Neural cell (in vitro differentiated cells): ENCODE results near the gene ZNF587B. TPM values are rescaled to one million over a fixed set of nuclear protein-coding genes. Genes with fewer than 3 reads are reported as not detected.
A peak's percentile ranks its signal among the peaks of the same experiment; 100 is the strongest.

Experiments
- H2AFZ ChIP-seq: fragments of 200-600, 300-800 bp; sonication (generic), shearing (Covaris generic); 2 replicates; pipeline ENCODE4 v1.6.0; 2014; ENCODE audit warnings: low read depth, mild to moderate bottlenecking, antibody characterized with exemption, low read length, moderate library complexity
- H3F3A ChIP-seq: fragments of 200-600 bp; shearing (Covaris generic); 2 replicates; pipeline ENCODE4 v1.6.1; 2016; ENCODE audit warnings: mild to moderate bottlenecking, moderate library complexity, mixed read lengths, antibody characterized with exemption, low read length; ENCODE audit not compliant: insufficient read depth, poor library complexity, severe bottlenecking
- H3K27ac ChIP-seq: fragments of 200-600, 300-800 bp; sonication (generic), shearing (Covaris generic); 2 replicates; pipeline ENCODE4 v1.5.1; 2014; ENCODE audit warnings: mild to moderate bottlenecking, low read length, moderate library complexity
- H3K27me3 ChIP-seq: fragments of 300-800, 200-600 bp; sonication (generic), shearing (Covaris generic); 2 replicates; pipeline ENCODE4 v1.6.0; 2014; ENCODE audit warnings: mild to moderate bottlenecking, low read depth, low read length, moderate library complexity; ENCODE audit not compliant: insufficient read depth
- H3K36me3 ChIP-seq: fragments of 300-800, 200-600 bp; sonication (generic), shearing (Covaris generic); 2 replicates; pipeline ENCODE4 v1.5.1; 2014; ENCODE audit warnings: mild to moderate bottlenecking, antibody characterized with exemption, low read length, moderate library complexity; ENCODE audit not compliant: insufficient read depth
- H3K4me2 ChIP-seq: fragments of 300-800, 200-600 bp; sonication (generic), shearing (Covaris generic); 2 replicates; pipeline ENCODE4 v1.6.0; 2014; ENCODE audit warnings: mild to moderate bottlenecking, low read length
- H3K4me3 ChIP-seq: fragments of 300-800, 200-600 bp; sonication (generic), shearing (Covaris generic); 2 replicates; pipeline ENCODE4 v1.5.1; 2014; ENCODE audit warnings: mild to moderate bottlenecking, low read length, moderate library complexity
- H3K79me2 ChIP-seq: fragments of 200-600 bp; shearing (Covaris generic); replicated peaks from 2 replicates; pipeline ENCODE4 v1.6.0; 2014; ENCODE audit warnings: mild to moderate bottlenecking, low read length, moderate library complexity; ENCODE audit not compliant: insufficient read depth
- H3K9ac ChIP-seq: fragments of 300-800, 200-600 bp; sonication (generic), shearing (Covaris generic); 2 replicates; pipeline ENCODE4 v1.6.1; 2016; ENCODE audit warnings: mild to moderate bottlenecking, low read length, mixed read lengths
- H3K9me2 ChIP-seq: fragments of 200-600 bp; shearing (Covaris generic); 2 replicates; pipeline ENCODE4 v1.6.1; 2016; ENCODE audit warnings: mild to moderate bottlenecking, low read length, mixed read lengths; ENCODE audit not compliant: insufficient read depth
- H3K9me3 ChIP-seq: fragments of 200-600, 300-800 bp; sonication (generic), shearing (Covaris generic); 2 replicates; pipeline ENCODE4 v1.6.1; 2016; ENCODE audit warnings: mild to moderate bottlenecking, mixed run types, low read length, moderate library complexity, mixed read lengths
- H4K20me1 ChIP-seq: fragments of 200-600 bp; shearing (Covaris generic); 2 replicates; pipeline ENCODE4 v1.6.1; 2016; ENCODE audit warnings: mild to moderate bottlenecking, mixed run types; ENCODE audit not compliant: insufficient read depth
- CTCF ChIP-seq: fragments of 450-650 bp; IDR thresholded peaks from 2 replicates; pipeline ENCODE4 v1.5.1; 2014; ENCODE audit warnings: antibody characterized with exemption, mild to moderate bottlenecking, moderate library complexity; ENCODE audit not compliant: poor library complexity, severe bottlenecking
- EP300 ChIP-seq: fragments of 450-650 bp; conservative IDR thresholded peaks from 2 replicates; pipeline ENCODE4 v1.6.1; 2014; ENCODE audit warnings: antibody characterized with exemption, mild to moderate bottlenecking, moderate library complexity; ENCODE audit not compliant: poor library complexity, severe bottlenecking
- EZH2 ChIP-seq: fragments of 200-600, 300-800 bp; shearing (Covaris generic), sonication (generic); IDR thresholded peaks from 2 replicates; pipeline ENCODE4 v1.6.1; 2014; ENCODE audit warnings: antibody characterized with exemption, low read length, borderline replicate concordance, mild to moderate bottlenecking; ENCODE audit not compliant: insufficient read depth, poor library complexity, severe bottlenecking
- MXI1 ChIP-seq: fragments of 450-650 bp; conservative IDR thresholded peaks from 2 replicates; pipeline ENCODE4 v1.6.1; 2014; ENCODE audit warnings: antibody characterized with exemption, mild to moderate bottlenecking; ENCODE audit not compliant: poor library complexity, severe bottlenecking
- POLR2AphosphoS5 ChIP-seq: IDR thresholded peaks from 2 replicates; pipeline ENCODE4 v1.6.1; 2012
- RAD21 ChIP-seq: fragments of 450-650 bp; conservative IDR thresholded peaks from 2 replicates; pipeline ENCODE4 v1.6.1; 2014; ENCODE audit warnings: antibody characterized with exemption, mild to moderate bottlenecking, moderate library complexity
- SMC3 ChIP-seq: fragments of 450-650 bp; conservative IDR thresholded peaks from 2 replicates; pipeline ENCODE4 v1.6.1; 2014; ENCODE audit warnings: antibody characterized with exemption, mild to moderate bottlenecking, moderate library complexity; ENCODE audit not compliant: poor library complexity
- TAF1 ChIP-seq: IDR thresholded peaks from 2 replicates; pipeline ENCODE4 v1.6.1; 2012; ENCODE audit warnings: low read depth
- polyA plus RNA-seq: library from polyadenylated mRNA; depleted of rRNA; stranded (reverse); fragments of >200 nt; gene quantifications from 2 replicates; pipeline ENCODE4 v1.2.3, GENCODE V29; 2014
- TF ChIP-seq, protein P1 (sequence below): IDR thresholded peaks from 2 replicates; pipeline ENCODE4 v1.6.1; 2012; ENCODE audit warnings: borderline replicate concordance

The ZNF587B gene
- polyA plus RNA-seq, 1 donor from 2014 or later: 5.7 TPM

DNA sequence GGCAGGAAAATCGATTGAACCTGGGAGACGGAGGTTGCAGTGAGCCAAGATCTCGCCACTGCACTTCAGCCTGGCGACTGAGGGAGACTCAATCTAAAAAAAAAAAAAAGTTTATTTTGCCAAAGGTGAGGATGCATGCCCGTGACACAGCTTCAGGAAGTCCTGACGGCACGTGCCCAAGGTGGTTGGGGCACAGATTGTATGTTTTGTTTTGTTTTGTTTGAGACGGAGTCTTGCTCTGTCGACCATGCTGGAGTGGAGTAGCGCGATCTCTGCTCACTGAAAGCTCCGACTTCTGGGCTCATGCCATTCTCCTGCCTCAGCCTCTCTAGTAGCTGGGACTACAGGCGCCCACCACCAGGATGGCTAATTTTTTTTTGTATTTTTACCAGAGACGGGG is 12.1 kb upstream of the ZNF587B start:
- no peaks in the 10 kb centered on the region for H3K27me3 ChIP-seq
- H4K20me1 ChIP-seq: no peaks in the 10 kb centered on the region
- peaks cover 6% of the 10 kb centered on the region for H3K79me2 ChIP-seq
- H3K9ac ChIP-seq: no peak overlapping the region
- H3F3A ChIP-seq: no peaks in the 10 kb centered on the region
- H3K9me2 ChIP-seq: no peaks in the 10 kb centered on the region
- H3K9me3 ChIP-seq: no peaks in the 10 kb centered on the region
- TF ChIP-seq TAF1: no peak
- TF ChIP-seq, protein P1, sequence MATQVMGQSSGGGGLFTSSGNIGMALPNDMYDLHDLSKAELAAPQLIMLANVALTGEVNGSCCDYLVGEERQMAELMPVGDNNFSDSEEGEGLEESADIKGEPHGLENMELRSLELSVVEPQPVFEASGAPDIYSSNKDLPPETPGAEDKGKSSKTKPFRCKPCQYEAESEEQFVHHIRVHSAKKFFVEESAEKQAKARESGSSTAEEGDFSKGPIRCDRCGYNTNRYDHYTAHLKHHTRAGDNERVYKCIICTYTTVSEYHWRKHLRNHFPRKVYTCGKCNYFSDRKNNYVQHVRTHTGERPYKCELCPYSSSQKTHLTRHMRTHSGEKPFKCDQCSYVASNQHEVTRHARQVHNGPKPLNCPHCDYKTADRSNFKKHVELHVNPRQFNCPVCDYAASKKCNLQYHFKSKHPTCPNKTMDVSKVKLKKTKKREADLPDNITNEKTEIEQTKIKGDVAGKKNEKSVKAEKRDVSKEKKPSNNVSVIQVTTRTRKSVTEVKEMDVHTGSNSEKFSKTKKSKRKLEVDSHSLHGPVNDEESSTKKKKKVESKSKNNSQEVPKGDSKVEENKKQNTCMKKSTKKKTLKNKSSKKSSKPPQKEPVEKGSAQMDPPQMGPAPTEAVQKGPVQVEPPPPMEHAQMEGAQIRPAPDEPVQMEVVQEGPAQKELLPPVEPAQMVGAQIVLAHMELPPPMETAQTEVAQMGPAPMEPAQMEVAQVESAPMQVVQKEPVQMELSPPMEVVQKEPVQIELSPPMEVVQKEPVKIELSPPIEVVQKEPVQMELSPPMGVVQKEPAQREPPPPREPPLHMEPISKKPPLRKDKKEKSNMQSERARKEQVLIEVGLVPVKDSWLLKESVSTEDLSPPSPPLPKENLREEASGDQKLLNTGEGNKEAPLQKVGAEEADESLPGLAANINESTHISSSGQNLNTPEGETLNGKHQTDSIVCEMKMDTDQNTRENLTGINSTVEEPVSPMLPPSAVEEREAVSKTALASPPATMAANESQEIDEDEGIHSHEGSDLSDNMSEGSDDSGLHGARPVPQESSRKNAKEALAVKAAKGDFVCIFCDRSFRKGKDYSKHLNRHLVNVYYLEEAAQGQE: no peak
- TF ChIP-seq CTCF: no peak
- TF ChIP-seq MXI1: no peak
- TF ChIP-seq POLR2AphosphoS5: no peak
- no peak overlapping the region for H3K27ac ChIP-seq
- no peak overlapping the region for H3K4me2 ChIP-seq
- no peaks in the 10 kb centered on the region for H3K36me3 ChIP-seq
- H2AFZ ChIP-seq: no peak overlapping the region
- H3K4me3 ChIP-seq: no peak overlapping the region

DNA sequence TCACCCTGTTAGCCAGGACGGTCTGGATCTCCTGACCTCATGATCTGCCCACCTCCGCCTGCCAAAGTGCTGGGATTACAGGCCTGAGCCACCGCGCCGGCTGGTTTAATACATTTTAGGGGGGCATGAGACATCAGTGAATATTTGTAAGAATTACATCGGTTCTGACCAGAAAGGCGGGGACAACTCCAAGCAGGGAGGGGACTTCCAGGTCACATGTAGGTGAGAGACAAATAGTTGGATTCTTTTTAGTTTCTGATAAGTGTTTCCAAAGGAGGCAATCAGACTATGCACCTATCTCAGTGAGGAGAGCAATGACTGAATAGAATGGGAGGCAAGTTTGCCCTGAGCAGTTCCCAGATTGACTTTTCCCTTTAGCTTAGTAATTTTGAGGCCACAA is 11.7 kb upstream of the ZNF587B start:
- H3K36me3 ChIP-seq: no peaks in the 10 kb centered on the region
- H4K20me1 ChIP-seq: no peaks in the 10 kb centered on the region
- H3K9ac ChIP-seq: no peak overlapping the region
- H3F3A ChIP-seq: no peaks in the 10 kb centered on the region
- H3K4me2 ChIP-seq: no peak overlapping the region
- H3K27ac ChIP-seq: no peak overlapping the region
- H3K79me2 ChIP-seq: peaks cover 6% of the 10 kb centered on the region
- no peaks in the 10 kb centered on the region for H3K9me2 ChIP-seq
- H3K9me3 ChIP-seq: no peaks in the 10 kb centered on the region
- H2AFZ ChIP-seq: no peak overlapping the region
- no peaks in the 10 kb centered on the region for H3K27me3 ChIP-seq
- no peak for TF ChIP-seq MXI1
- H3K4me3 ChIP-seq: no peak overlapping the region

GRCh38 chr19:57819475-57820148 is 10.5 kb upstream of the ZNF587B start:
- Histone ChIP-seq H3K9me2 (no peaks in the 10 kb centered on the region), H3K9me3 (no peaks in the 10 kb centered on the region), H2AFZ (no peak overlapping the region), H3K4me2 (peak overlapping the region; percentile 52), H4K20me1 (no peaks in the 10 kb centered on the region), H3K4me3 (peak overlapping the region; percentile 86), H3K27ac (peak overlapping the region; percentile 58), H3K9ac (peak overlapping the region; percentile 72), H3F3A (no peaks in the 10 kb centered on the region), H3K27me3 (no peaks in the 10 kb centered on the region), H3K79me2 (no peaks in the 10 kb centered on the region), H3K36me3 (no peaks in the 10 kb centered on the region)
- peak; percentile 40 for TF ChIP-seq SMC3
- peak; percentile 98 for TF ChIP-seq MXI1
- peak; percentile 60 for TF ChIP-seq CTCF
- peak; percentile 32 for TF ChIP-seq TAF1
- peak; percentile 45 for TF ChIP-seq RAD21
- no peak for TF ChIP-seq EZH2
- TF ChIP-seq POLR2AphosphoS5: peak; percentile 79
- TF ChIP-seq EP300: peak; percentile 25
- TF ChIP-seq, protein P1: no peak
